Hepatocyte (in vitro differentiated cells): ENCODE data around the gene NEK4. TPM values are rescaled to one million over a fixed set of nuclear protein-coding genes. Genes with fewer than 3 reads are reported as not detected.

Source experiments
- DNase-seq: peaks from one replicate; pipeline ENCODE4 v3.0.0-alpha.2; 2016; ENCODE audit warnings: low spot score
- H2AFZ ChIP-seq: fragments of 200-600 bp; sonication (generic); 2 replicates; pipeline ENCODE4 v1.6.0; 2016; ENCODE audit warnings: antibody characterized with exemption, mild to moderate bottlenecking
- H3K27ac ChIP-seq: fragments of 200-600 bp; sonication (generic); 2 replicates; pipeline ENCODE4 v1.5.1; 2016; ENCODE audit warnings: mild to moderate bottlenecking
- H3K27me3 ChIP-seq: fragments of 200-600 bp; sonication (generic); 2 replicates; pipeline ENCODE4 v1.6.1; 2016
- H3K36me3 ChIP-seq: fragments of 200-600 bp; sonication (generic); replicated peaks from 2 replicates; pipeline ENCODE4 v1.5.1; 2016; ENCODE audit warnings: low read depth; ENCODE audit not compliant: insufficient read depth
- H3K4me1 ChIP-seq: fragments of 200-600 bp; sonication (generic); 2 replicates; pipeline ENCODE4 v1.5.1; 2016; ENCODE audit warnings: mild to moderate bottlenecking, moderate library complexity; ENCODE audit not compliant: insufficient read depth
- H3K4me2 ChIP-seq: fragments of 200-600 bp; sonication (generic); 2 replicates; pipeline ENCODE4 v1.6.0; 2016
- H3K4me3 ChIP-seq: fragments of 200-600 bp; sonication (generic); 2 replicates; pipeline ENCODE4 v1.5.1; 2016; ENCODE audit warnings: mild to moderate bottlenecking
- H3K79me2 ChIP-seq: fragments of 200-600 bp; sonication (generic); 2 replicates; pipeline ENCODE4 v1.6.0; 2017; ENCODE audit warnings: mild to moderate bottlenecking
- H3K9me2 ChIP-seq: fragments of 200-600 bp; sonication (generic); replicated peaks from 2 replicates; pipeline ENCODE4 v1.6.0; 2017; ENCODE audit warnings: mild to moderate bottlenecking; ENCODE audit not compliant: insufficient read depth
- H3K9me3 ChIP-seq: fragments of 200-600 bp; sonication (generic); 2 replicates; pipeline ENCODE4 v1.5.1; 2016; ENCODE audit warnings: low read depth, mild to moderate bottlenecking
- H4K20me1 ChIP-seq: fragments of 200-600 bp; sonication (generic); 2 replicates; pipeline ENCODE4 v1.6.0; 2016; ENCODE audit warnings: mild to moderate bottlenecking; ENCODE audit not compliant: insufficient read depth, poor library complexity, severe bottlenecking
- CTCF ChIP-seq: fragments of 200-600 bp; sonication (generic); IDR thresholded peaks from 2 replicates; pipeline ENCODE4 v1.5.1; 2016; ENCODE audit warnings: antibody characterized with exemption, mild to moderate bottlenecking; ENCODE audit not compliant: poor library complexity
- EZH2 ChIP-seq: fragments of 200-600 bp; sonication (generic); IDR thresholded peaks from 2 replicates; pipeline ENCODE4 v1.6.1; 2016; ENCODE audit warnings: antibody characterized with exemption, mild to moderate bottlenecking, borderline replicate concordance
- EZH2phosphoT487 ChIP-seq: fragments of 200-600 bp; sonication (generic); IDR thresholded peaks from one replicate; pipeline ENCODE4 v1.6.1; 2018; ENCODE audit warnings: antibody characterized with exemption, mild to moderate bottlenecking, low read depth, moderate library complexity; ENCODE audit not compliant: unreplicated experiment, severe bottlenecking
- WGBS: methylation state at CpG from one replicate; pipeline ENCODE4 v1.1.6; 2016; ENCODE audit warnings: low lambda C conversion rate; ENCODE audit errors: missing lambda C conversion rate; 5-methylcytosine and 5-hydroxymethylcytosine counted together
- polyA plus RNA-seq: library from polyadenylated mRNA; unstranded; fragments of >200 nt; fragmentation: Nextera tagmentation; extraction: Ambion mirVana; gene quantifications from 2 replicates; pipeline ENCODE4 v1.2.1, GENCODE V29; 2016
- total RNA-seq: library from RNA; depleted of rRNA; stranded (reverse); fragments of >200 nt; gene quantifications from 2 replicates; pipeline ENCODE4 v1.2.3, GENCODE V29; 2014

The NEK4 gene
- total and polyA plus RNA-seq, 2 experiments from 2014 or later: 8.0 to 19.2 TPM

DNA sequence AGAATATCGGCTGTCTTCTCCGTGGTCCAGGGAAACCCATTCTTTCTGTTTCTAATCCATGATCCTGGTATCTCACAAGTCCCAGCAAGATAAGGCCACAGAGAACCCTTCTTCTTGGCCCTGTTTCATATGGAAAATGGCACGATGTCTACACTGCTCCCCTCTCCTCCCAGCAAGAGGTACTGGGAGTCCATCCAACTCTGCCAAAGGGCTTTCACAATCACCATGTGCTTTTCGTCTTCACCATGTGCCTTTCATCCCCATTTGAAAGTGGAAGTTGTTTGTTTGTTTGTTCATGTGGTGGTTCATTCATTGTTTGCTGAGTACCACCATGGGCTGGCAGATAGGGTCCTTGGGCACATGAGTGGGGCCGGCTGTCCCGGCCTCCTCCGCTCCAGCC, 29.3 kb upstream of the NEK4 start:
- 91% methylated on average over 7 of the region's 7 CpGs for WGBS
- no peaks in the 10 kb centered on the region for H3K79me2 ChIP-seq
- no peaks in the 10 kb centered on the region for H3K9me2 ChIP-seq
- no peaks in the 10 kb centered on the region for H3K36me3 ChIP-seq
- no peak for DNase-seq
- no peaks in the 10 kb centered on the region for H3K9me3 ChIP-seq
- no peak overlapping the region for H2AFZ ChIP-seq
- no peak overlapping the region for H3K27ac ChIP-seq
- H3K4me2 ChIP-seq: no peak overlapping the region
- H3K4me1 ChIP-seq: no peaks in the 10 kb centered on the region
- no peak overlapping the region for H3K4me3 ChIP-seq
- no peaks in the 10 kb centered on the region for H3K27me3 ChIP-seq
- H4K20me1 ChIP-seq: no peaks in the 10 kb centered on the region
- TF ChIP-seq EZH2: no peak
- TF ChIP-seq CTCF: no peak

GRCh38 chr3:52798978-52799476, 28.3 kb upstream of the NEK4 start:
- H3K27ac ChIP-seq: no peak overlapping the region
- DNase-seq: peak; percentile 31
- H3K36me3 ChIP-seq: no peaks in the 10 kb centered on the region
- H3K27me3 ChIP-seq: no peaks in the 10 kb centered on the region
- H3K4me3 ChIP-seq: no peak overlapping the region
- no peaks in the 10 kb centered on the region for H3K9me2 ChIP-seq
- no peak overlapping the region for H2AFZ ChIP-seq
- TF ChIP-seq EZH2phosphoT487: no peak
- peak; percentile 34 for TF ChIP-seq CTCF
- no peaks in the 10 kb centered on the region for H3K79me2 ChIP-seq
- no peak overlapping the region for H3K4me2 ChIP-seq
- 63% methylated on average over 14 of the region's 14 CpGs for WGBS
- no peaks in the 10 kb centered on the region for H3K9me3 ChIP-seq
- H3K4me1 ChIP-seq: no peaks in the 10 kb centered on the region
- H4K20me1 ChIP-seq: no peaks in the 10 kb centered on the region

DNA sequence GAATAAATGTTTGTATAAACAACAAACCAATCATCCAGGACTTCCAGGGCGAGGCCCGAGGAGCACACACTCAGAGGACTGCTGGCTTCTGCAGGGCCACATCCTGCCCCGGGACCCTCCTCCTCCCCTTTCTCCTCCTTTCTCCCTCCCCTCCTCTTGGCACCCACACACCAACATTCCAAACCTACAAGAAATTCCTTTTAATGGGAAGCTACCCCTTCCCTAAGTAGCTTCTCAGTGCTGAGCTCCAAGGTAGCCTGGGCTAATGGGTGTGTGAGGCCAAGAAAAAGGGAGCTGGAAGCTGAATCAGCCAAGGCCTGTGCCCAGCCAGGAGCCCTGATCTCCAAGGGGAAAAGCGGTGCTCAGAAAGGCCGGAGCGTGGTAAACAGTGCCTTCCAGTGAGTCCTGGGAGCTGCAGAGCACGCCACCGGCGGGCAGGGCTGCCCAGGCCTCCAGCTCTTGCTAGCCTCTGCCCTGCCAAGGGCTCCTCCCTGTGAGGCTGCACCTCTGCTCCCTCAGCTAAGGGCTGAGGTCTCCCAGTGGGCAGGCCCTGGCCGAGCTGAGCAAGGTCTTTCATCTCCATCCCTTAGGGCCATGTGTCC, 27.7 kb upstream of the NEK4 start:
- H3K4me3 ChIP-seq: no peak overlapping the region
- H3K4me1 ChIP-seq: no peaks in the 10 kb centered on the region
- no peaks in the 10 kb centered on the region for H3K9me2 ChIP-seq
- H4K20me1 ChIP-seq: no peaks in the 10 kb centered on the region
- DNase-seq: no peak
- no peaks in the 10 kb centered on the region for H3K27me3 ChIP-seq
- H3K9me3 ChIP-seq: no peaks in the 10 kb centered on the region
- no peak overlapping the region for H3K4me2 ChIP-seq
- no peaks in the 10 kb centered on the region for H3K79me2 ChIP-seq
- H3K27ac ChIP-seq: no peak overlapping the region
- WGBS: 92% methylated on average over 9 of the region's 10 CpGs
- H3K36me3 ChIP-seq: no peaks in the 10 kb centered on the region
- no peak overlapping the region for H2AFZ ChIP-seq
- TF ChIP-seq EZH2 (no peak), EZH2phosphoT487 (no peak), CTCF (no peak)
